VCaP (cell line): ENCODE measurements around the gene MAPT.

Experiments used
- H3K27ac ChIP-seq: fragments of 450-650 bp; 2 replicates; pipeline ENCODE4 v1.5.1; 2017
- TF ChIP-seq, protein P1 (sequence below): fragments of 450-650 bp; conservative IDR thresholded peaks from 2 replicates; pipeline ENCODE4 v1.5.1; 2017; ENCODE audit warnings: mild to moderate bottlenecking, moderate library complexity

The MAPT gene

DNA sequence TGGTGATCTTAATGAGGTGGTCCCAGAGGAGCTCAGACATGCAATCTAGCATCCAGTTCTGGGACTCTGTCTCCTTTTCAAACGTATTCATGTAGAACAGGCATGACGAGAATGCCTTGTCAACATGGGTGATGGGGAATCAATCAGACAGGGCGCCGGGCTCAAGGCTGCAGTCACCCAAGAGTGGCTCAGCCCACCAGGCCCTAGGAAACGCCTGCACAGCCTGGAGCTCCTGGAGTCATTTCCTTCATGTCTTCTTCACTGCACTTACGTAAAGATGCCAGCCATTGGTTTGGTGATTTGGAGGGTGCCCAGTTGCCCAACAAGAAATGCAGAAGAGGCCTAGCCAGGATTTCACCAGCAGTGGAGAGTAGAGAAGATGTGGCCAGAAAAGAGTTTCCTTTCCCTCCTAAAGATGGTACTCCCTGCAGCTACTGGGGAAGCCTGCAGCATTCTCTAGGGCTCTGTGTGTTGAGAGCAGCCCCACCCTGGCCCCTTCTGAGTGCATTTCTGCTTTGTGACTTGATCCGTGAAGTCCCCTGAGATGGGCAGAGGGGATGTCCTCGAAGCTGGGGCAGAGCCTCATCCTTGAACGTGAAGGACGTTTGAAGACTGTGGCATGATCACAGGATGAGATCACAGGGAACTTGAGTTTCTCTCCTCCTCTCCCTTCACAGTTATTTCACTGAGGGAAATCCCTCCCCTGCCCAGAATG lies 80.7 kb downstream of the MAPT start:
- peak overlapping the region; percentile 100 for H3K27ac ChIP-seq
- TF ChIP-seq, protein P1, sequence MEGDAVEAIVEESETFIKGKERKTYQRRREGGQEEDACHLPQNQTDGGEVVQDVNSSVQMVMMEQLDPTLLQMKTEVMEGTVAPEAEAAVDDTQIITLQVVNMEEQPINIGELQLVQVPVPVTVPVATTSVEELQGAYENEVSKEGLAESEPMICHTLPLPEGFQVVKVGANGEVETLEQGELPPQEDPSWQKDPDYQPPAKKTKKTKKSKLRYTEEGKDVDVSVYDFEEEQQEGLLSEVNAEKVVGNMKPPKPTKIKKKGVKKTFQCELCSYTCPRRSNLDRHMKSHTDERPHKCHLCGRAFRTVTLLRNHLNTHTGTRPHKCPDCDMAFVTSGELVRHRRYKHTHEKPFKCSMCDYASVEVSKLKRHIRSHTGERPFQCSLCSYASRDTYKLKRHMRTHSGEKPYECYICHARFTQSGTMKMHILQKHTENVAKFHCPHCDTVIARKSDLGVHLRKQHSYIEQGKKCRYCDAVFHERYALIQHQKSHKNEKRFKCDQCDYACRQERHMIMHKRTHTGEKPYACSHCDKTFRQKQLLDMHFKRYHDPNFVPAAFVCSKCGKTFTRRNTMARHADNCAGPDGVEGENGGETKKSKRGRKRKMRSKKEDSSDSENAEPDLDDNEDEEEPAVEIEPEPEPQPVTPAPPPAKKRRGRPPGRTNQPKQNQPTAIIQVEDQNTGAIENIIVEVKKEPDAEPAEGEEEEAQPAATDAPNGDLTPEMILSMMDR: no peak

DNA sequence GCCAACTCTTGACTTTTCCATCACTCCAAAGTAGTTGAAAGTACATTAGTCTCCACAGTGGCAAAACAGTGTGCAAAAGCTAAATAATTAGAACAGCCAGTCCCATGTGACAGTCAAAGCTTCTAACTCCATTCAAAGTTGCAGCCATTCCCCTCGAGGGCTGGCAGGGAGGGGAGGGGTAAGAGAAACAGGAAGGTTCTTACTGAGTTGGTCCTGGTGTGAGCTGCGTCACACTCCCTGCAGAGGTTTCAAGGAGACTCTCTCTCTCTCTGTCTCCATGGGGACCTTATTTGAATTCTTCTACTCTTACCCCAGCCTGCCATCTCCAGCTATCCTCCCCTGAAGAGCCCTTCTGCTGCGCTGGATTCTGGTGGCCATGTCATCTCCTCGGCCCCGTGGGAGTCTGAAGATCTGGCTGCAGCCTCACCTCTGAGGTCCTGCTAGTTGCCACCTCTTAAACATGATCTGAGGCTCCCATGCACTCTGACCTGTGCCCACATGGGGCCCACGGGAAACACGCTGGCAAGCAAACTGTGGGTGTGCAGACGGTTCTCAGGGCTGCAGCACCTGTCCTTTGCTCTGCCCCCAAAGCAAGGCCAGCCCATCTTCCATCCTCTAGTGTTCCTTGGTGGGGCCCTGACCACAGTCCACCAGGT lies 81.4 kb downstream of the MAPT start:
- TF ChIP-seq, protein P1: no peak
- H3K27ac ChIP-seq: peak overlapping the region; percentile 100

DNA sequence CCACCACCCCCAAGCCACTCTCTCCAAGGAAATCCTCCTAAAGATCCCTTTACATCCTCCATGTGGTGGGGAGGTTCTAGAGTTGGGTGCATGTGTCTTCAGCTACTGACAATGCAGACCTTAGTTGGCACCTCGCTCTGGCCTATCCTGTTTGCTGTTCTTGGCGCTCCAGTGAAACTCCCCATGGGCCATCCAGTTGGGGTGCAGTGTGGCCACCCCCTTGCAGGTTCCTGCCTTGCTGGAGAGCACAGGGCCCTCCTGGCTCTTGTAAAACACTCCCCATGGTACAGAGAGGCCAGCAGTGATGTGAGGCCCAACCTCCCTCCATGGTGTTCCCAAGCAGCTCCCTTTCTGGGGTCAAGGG lies 82.0 kb downstream of the MAPT start:
- TF ChIP-seq, protein P1: no peak
- H3K27ac ChIP-seq: peak overlapping the region; percentile 100

DNA sequence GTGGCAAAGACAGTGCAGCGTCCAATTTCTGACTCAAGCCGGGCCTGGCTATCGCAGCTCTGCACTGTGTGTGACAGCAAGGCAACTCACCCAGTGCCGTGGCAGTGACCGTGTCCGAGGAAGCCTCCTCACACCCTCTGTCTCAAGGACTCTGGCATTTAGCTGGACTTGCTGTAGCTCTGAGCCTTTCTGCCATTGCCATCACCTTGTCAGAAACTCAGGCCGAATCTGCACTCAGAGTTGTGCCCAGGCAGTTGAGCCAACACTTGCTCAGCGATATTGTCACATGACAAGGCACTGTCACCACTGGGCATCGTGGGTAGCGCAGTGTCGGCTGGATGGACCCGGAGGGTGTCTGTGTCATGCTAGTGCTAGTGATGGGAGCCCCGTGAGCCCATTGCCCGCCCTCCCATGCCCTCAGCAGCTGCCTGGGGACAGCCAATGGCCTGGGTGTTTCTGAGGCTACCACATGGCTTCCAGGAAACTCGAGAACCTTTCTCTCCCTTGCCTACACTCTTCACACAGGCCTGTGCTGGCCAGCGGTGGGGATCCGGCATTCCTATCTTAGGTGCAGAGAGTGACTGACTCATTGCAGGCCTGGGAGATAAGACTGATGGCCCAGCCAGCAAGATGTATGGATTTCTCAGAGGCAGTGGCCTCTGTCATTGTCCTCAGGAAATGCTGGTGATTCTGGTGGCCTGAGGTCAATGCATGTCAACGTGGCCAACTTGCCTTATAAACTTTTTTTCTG lies 82.6 kb downstream of the MAPT start:
- H3K27ac ChIP-seq: peak overlapping the region; percentile 100; the same call in 1 of the 2 replicates

DNA sequence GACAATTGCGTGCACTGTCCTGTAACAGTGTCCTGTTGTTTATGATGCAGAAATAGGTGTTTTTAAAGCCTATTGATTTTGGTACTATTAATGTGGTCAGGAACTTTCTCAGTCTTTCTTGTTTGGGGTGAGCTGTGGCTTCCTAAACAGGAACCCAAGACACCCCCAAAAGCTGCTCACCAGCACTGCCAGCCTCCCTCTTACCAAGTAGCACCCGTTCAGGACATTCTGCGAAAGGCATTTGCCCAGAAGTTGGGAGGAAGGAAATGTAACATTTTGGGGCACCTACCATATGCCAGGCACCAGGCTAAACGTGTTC lies 83.1 kb downstream of the MAPT start:
- TF ChIP-seq, protein P1: no peak

More for the DNA sequence above, 82.6 kb downstream of the MAPT start:
- TF ChIP-seq, protein P1: no peak

DNA sequence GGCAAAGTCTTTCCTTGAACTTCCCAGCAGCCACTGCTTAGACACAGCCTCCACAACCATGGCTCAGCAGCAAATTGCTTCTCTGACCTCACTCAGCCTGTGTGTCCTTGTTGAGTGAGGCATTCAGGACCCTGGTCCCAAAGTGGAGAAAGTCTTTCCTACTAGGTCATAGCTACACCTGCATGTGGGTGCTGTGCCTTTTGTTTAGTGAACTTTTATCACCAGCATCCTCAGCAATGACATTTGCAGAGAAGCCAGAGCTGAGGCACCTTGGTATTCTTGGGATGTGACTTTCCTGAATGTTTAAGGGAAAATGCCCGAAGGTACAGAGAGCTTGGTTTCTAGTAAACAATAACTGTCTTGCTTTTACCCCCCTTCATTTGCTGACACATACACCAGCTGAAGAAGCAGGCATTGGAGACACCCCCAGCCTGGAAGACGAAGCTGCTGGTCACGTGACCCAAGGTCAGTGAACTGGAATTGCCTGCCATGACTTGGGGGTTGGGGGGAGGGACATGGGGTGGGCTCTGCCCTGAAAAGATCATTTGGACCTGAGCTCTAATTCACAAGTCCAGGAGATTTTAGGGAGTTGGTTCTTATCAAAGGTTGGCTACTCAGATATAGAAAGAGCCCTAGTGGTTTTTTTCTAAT lies 83.7 kb downstream of the MAPT start:
- TF ChIP-seq, protein P1: no peak
- no peak overlapping the region; the same call in 1 of the 2 replicates for H3K27ac ChIP-seq

More for the DNA sequence above, 83.1 kb downstream of the MAPT start:
- peak overlapping the region; percentile 100; the same call in 1 of the 2 replicates for H3K27ac ChIP-seq

DNA sequence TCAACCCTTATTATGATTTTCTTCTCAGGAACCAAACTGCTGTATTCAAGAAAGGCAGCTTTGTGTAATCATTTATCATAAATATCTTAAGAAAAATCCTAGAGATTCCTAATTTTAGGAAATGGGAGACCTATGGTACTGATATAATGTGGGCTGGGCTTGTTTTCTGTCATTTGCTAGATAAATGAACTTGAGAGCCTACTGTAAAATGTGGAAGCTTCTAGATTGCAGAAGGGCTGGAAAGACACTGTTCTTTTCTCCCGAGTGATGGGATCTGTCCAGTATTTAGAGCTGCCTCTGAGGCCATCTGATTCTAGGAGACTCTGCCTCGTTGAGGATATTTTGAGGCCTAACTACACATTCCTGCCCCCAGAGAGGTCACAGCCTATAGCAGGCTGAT lies 84.8 kb downstream of the MAPT start:
- H3K27ac ChIP-seq: no peak overlapping the region
- TF ChIP-seq, protein P1: no peak
